Activated T-helper 1 cell treated with anti-CD3 and anti-CD28 coated beads, Interleukin-2, amount 50 U/mL, for 16 hours (primary cell): ENCODE data around the gene POTEH.
"Not testable (repeated sequence)": the region's sequence is repeated elsewhere in the genome, so short reads cannot be mapped to it uniquely, and the experiment has no call there.

Experiments used
- DNase-seq, 2 donors: peaks; one replicate each; pipeline ENCODE4 v3.0.0-alpha.2; 2020; ENCODE audit warnings: low read depth in 1 of 2, low spot score in 1 of 2

Gene POTEH

GRCh38 chr22:15734411-15734810, 44.6 kb downstream of the POTEH start:
- not testable (repeated sequence) for DNase-seq

- not testable (repeated sequence) for DNase-seq
Observed at GRCh38 chr22:15738157-15738908, 48.5 kb downstream of the POTEH start.

GRCh38 chr22:15738909-15739391, 49.1 kb downstream of the POTEH start:
- DNase-seq = not testable (repeated sequence)

- not testable (repeated sequence) for DNase-seq
Observed at GRCh38 chr22:15747636-15748323, 58.0 kb downstream of the POTEH start.

- DNase-seq = not testable (repeated sequence)
Observed at GRCh38 chr22:15749181-15749970, 59.5 kb downstream of the POTEH start.

- not testable (repeated sequence) for DNase-seq
Observed at GRCh38 chr22:15759443-15760097, 69.7 kb downstream of the POTEH start.

GRCh38 chr22:15760388-15761150, 70.7 kb downstream of the POTEH start:
- not testable (repeated sequence) for DNase-seq

GRCh38 chr22:15761151-15761777, 71.4 kb downstream of the POTEH start:
- not testable (repeated sequence) for DNase-seq

- DNase-seq = not testable (repeated sequence)
Observed at GRCh38 chr22:15763559-15763958, 73.7 kb downstream of the POTEH start.
